ENCODE data around the gene EML4.
"Not testable (repeated sequence)": the region's sequence is repeated elsewhere in the genome, so short reads cannot be mapped to it uniquely, and the experiment has no call there.

Gene EML4

GRCh38 chr2:42368817-42369531 lies 199.8 kb downstream of the EML4 start:
- H3K27ac ChIP-seq (ENCODE audit: low read length) = no peak overlapping the region
- no peak overlapping the region for H3K9ac ChIP-seq (ENCODE audit: low read length in 2 of 2)

GRCh38 chr2:42369532-42370229 lies 200.5 kb downstream of the EML4 start:
- no peaks in the 10 kb centered on the region for H3K36me3 ChIP-seq (ENCODE audit: control insufficient read depth in 2 of 2, insufficient read depth in 2 of 2, low read length in 2 of 2)
- H3K4me3 ChIP-seq (ENCODE audit: low read length in 2 of 2) = no peak overlapping the region
- H3K27ac ChIP-seq (ENCODE audit: low read length) = no peak overlapping the region
- H3K4me1 ChIP-seq (ENCODE audit: control insufficient read depth, insufficient read depth, low read length) = no peaks in the 10 kb centered on the region
- no peaks in the 10 kb centered on the region for H3K9me3 ChIP-seq (ENCODE audit: control insufficient read depth in 2 of 2, low read length in 2 of 2)
- H3K27me3 ChIP-seq (ENCODE audit: control insufficient read depth in 1 of 2, insufficient read depth in 2 of 2, low read length in 2 of 2) = no peaks in the 10 kb centered on the region
- H3K9ac ChIP-seq (ENCODE audit: low read length in 2 of 2) = no peak overlapping the region

More at GRCh38 chr2:42368817-42369531, 199.8 kb downstream of the EML4 start:
- Histone ChIP-seq H3K9me3 (ENCODE audit: control insufficient read depth in 2 of 2, low read length in 2 of 2) (no peaks in the 10 kb centered on the region), H3K36me3 (ENCODE audit: control insufficient read depth in 2 of 2, insufficient read depth in 2 of 2, low read length in 2 of 2) (no peaks in the 10 kb centered on the region), H3K27me3 (ENCODE audit: control insufficient read depth in 1 of 2, insufficient read depth in 2 of 2, low read length in 2 of 2) (no peaks in the 10 kb centered on the region), H3K4me1 (ENCODE audit: control insufficient read depth, insufficient read depth, low read length) (no peaks in the 10 kb centered on the region), H3K4me3 (ENCODE audit: low read length in 2 of 2) (no peak overlapping the region)

- no peaks in the 10 kb centered on the region for H3K27me3 ChIP-seq (ENCODE audit: control insufficient read depth in 1 of 2, insufficient read depth in 2 of 2, low read length in 2 of 2)
- no peaks in the 10 kb centered on the region for H3K9me3 ChIP-seq (ENCODE audit: control insufficient read depth in 2 of 2, low read length in 2 of 2)
- H3K4me3 ChIP-seq (ENCODE audit: low read length in 2 of 2) = no peak overlapping the region
- H3K9ac ChIP-seq (ENCODE audit: low read length in 2 of 2) = no peak overlapping the region
- H3K27ac ChIP-seq (ENCODE audit: low read length) = no peak overlapping the region
- H3K36me3 ChIP-seq (ENCODE audit: control insufficient read depth in 2 of 2, insufficient read depth in 2 of 2, low read length in 2 of 2) = no peaks in the 10 kb centered on the region
- no peaks in the 10 kb centered on the region for H3K4me1 ChIP-seq (ENCODE audit: control insufficient read depth, insufficient read depth, low read length)
Observed at GRCh38 chr2:42371611-42372473, 202.7 kb downstream of the EML4 start.

GRCh38 chr2:42372474-42373200 lies 203.5 kb downstream of the EML4 start:
- Histone ChIP-seq H3K27me3 (ENCODE audit: control insufficient read depth in 1 of 2, insufficient read depth in 2 of 2, low read length in 2 of 2) (no peaks in the 10 kb centered on the region), H3K4me1 (ENCODE audit: control insufficient read depth, insufficient read depth, low read length) (no peaks in the 10 kb centered on the region), H3K9ac (ENCODE audit: low read length in 2 of 2) (no peak overlapping the region), H3K9me3 (ENCODE audit: control insufficient read depth in 2 of 2, low read length in 2 of 2) (no peaks in the 10 kb centered on the region), H3K27ac (ENCODE audit: low read length) (no peak overlapping the region), H3K4me3 (ENCODE audit: low read length in 2 of 2) (no peak overlapping the region), H3K36me3 (ENCODE audit: control insufficient read depth in 2 of 2, insufficient read depth in 2 of 2, low read length in 2 of 2) (no peaks in the 10 kb centered on the region)

GRCh38 chr2:42376758-42377157 lies 207.6 kb downstream of the EML4 start:
- Histone ChIP-seq H3K27ac (ENCODE audit: low read length) (no peak overlapping the region), H3K9ac (ENCODE audit: low read length in 2 of 2) (no peak overlapping the region), H3K4me1 (ENCODE audit: control insufficient read depth, insufficient read depth, low read length) (no peaks in the 10 kb centered on the region), H3K27me3 (ENCODE audit: control insufficient read depth in 1 of 2, insufficient read depth in 2 of 2, low read length in 2 of 2) (no peaks in the 10 kb centered on the region), H3K4me3 (ENCODE audit: low read length in 2 of 2) (no peak overlapping the region), H3K9me3 (ENCODE audit: control insufficient read depth in 2 of 2, low read length in 2 of 2) (no peaks in the 10 kb centered on the region), H3K36me3 (ENCODE audit: control insufficient read depth in 2 of 2, insufficient read depth in 2 of 2, low read length in 2 of 2) (no peaks in the 10 kb centered on the region)

GRCh38 chr2:42378415-42378814 lies 209.3 kb downstream of the EML4 start:
- H3K4me1 ChIP-seq (ENCODE audit: control insufficient read depth, insufficient read depth, low read length) = no peaks in the 10 kb centered on the region
- H3K27ac ChIP-seq (ENCODE audit: low read length) = no peak overlapping the region
- H3K4me3 ChIP-seq (ENCODE audit: low read length in 2 of 2) = no peak overlapping the region
- no peaks in the 10 kb centered on the region for H3K36me3 ChIP-seq (ENCODE audit: control insufficient read depth in 2 of 2, insufficient read depth in 2 of 2, low read length in 2 of 2)
- H3K9me3 ChIP-seq (ENCODE audit: control insufficient read depth in 2 of 2, low read length in 2 of 2) = no peaks in the 10 kb centered on the region
- H3K27me3 ChIP-seq (ENCODE audit: control insufficient read depth in 1 of 2, insufficient read depth in 2 of 2, low read length in 2 of 2) = no peaks in the 10 kb centered on the region
- H3K9ac ChIP-seq (ENCODE audit: low read length in 2 of 2) = no peak overlapping the region

- not testable (repeated sequence) for H3K9ac ChIP-seq (ENCODE audit: low read length in 2 of 2); H3K4me1 ChIP-seq (ENCODE audit: control insufficient read depth, insufficient read depth, low read length); H3K27ac ChIP-seq (ENCODE audit: low read length); H3K4me3 ChIP-seq (ENCODE audit: low read length in 2 of 2); H3K27me3 ChIP-seq (ENCODE audit: control insufficient read depth in 1 of 2, insufficient read depth in 2 of 2, low read length in 2 of 2); H3K9me3 ChIP-seq (ENCODE audit: control insufficient read depth in 2 of 2, low read length in 2 of 2); H3K36me3 ChIP-seq (ENCODE audit: control insufficient read depth in 2 of 2, insufficient read depth in 2 of 2, low read length in 2 of 2)
Observed at GRCh38 chr2:42380026-42380425, 210.9 kb downstream of the EML4 start.

- Histone ChIP-seq H3K9ac (ENCODE audit: low read length in 2 of 2) (no peak overlapping the region), H3K4me3 (ENCODE audit: low read length in 2 of 2) (no peak overlapping the region), H3K4me1 (ENCODE audit: control insufficient read depth, insufficient read depth, low read length) (no peaks in the 10 kb centered on the region), H3K27ac (ENCODE audit: low read length) (no peak overlapping the region), H3K27me3 (ENCODE audit: control insufficient read depth in 1 of 2, insufficient read depth in 2 of 2, low read length in 2 of 2) (peaks cover 0 to 3% of the 10 kb centered on the region in 2 donors), H3K36me3 (ENCODE audit: control insufficient read depth in 2 of 2, insufficient read depth in 2 of 2, low read length in 2 of 2) (no peaks in the 10 kb centered on the region), H3K9me3 (ENCODE audit: control insufficient read depth in 2 of 2, low read length in 2 of 2) (no peaks in the 10 kb centered on the region)
Observed at GRCh38 chr2:42382144-42382543, 213.0 kb downstream of the EML4 start.

Data from stomach smooth muscle (tissue), 2 donors.